HG03097 (cell line): ENCODE data around the gene IER3.

Experiments
- ATAC-seq: cut with Tn5 transposase; IDR thresholded peaks from one replicate; pipeline ENCODE4 v1.9.1; 2021; ENCODE audit not compliant: unreplicated experiment, low FRiP score

IER3 gene

GRCh38 chr6:30744054-30744805 is at the start of gene IER3:
Gene IER3, minus strand, starts transcription at chr6:30744547. Its CDS starts 29 bp downstream, at chr6:30744518.
- peak; percentile 37 for ATAC-seq

- ATAC-seq, result no peak
Measured at GRCh38 chr6:30793521-30794194, 49.3 kb upstream of the IER3 start.

GRCh38 chr6:30792786-30793185 is 48.4 kb upstream of the IER3 start:
- no peak for ATAC-seq

- ATAC-seq, result no peak
Measured at GRCh38 chr6:30790724-30791383, 46.5 kb upstream of the IER3 start.

GRCh38 chr6:30789606-30790005 is 45.3 kb upstream of the IER3 start:
- ATAC-seq, result no peak

GRCh38 chr6:30787954-30788353 is 43.6 kb upstream of the IER3 start:
- ATAC-seq, result no peak

- ATAC-seq, result no peak
Measured at GRCh38 chr6:30782425-30783014, 38.2 kb upstream of the IER3 start.

- no peak for ATAC-seq
Measured at GRCh38 chr6:30781743-30782424, 37.5 kb upstream of the IER3 start.

GRCh38 chr6:30781395-30781742 is 37.0 kb upstream of the IER3 start:
- no peak for ATAC-seq

- ATAC-seq, result no peak
Measured at GRCh38 chr6:30780642-30780920, 36.2 kb upstream of the IER3 start.

GRCh38 chr6:30779850-30780641 is 35.7 kb upstream of the IER3 start:
- no peak for ATAC-seq

- no peak for ATAC-seq
Measured at GRCh38 chr6:30778001-30778635, 33.8 kb upstream of the IER3 start.

GRCh38 chr6:30777155-30777485 is 32.8 kb upstream of the IER3 start:
- ATAC-seq, result no peak

GRCh38 chr6:30776390-30777154 is 32.2 kb upstream of the IER3 start:
- no peak for ATAC-seq

GRCh38 chr6:30775104-30775503 is 30.8 kb upstream of the IER3 start:
- ATAC-seq, result no peak

GRCh38 chr6:30774701-30775100 is 30.4 kb upstream of the IER3 start:
- ATAC-seq, result no peak

GRCh38 chr6:30770592-30770991 is 26.2 kb upstream of the IER3 start:
- no peak for ATAC-seq

- no peak for ATAC-seq
Measured at GRCh38 chr6:30769853-30770524, 25.6 kb upstream of the IER3 start.
